Calu3 (cell line): Measurements from ENCODE around the gene KLHL18. TPM values are rescaled to one million over a fixed set of nuclear protein-coding genes. Genes with fewer than 3 reads are reported as not detected.

Experiments
- Bru-seq: library from RNA; stranded (reverse); fragments of 400-500 nt; gene quantifications from one replicate; lab custom pipeline; 2021; lab: Mats Ljungman, UMichigan
- BruChase-seq, 2 experiments: library from RNA; stranded (reverse); fragments of 400-500 nt; gene quantifications; one replicate each; lab custom pipeline; 2021; lab: Mats Ljungman, UMichigan
- BruUV-seq: library from RNA; stranded (reverse); fragments of 400-500 nt; replicated peaks from 2 replicates; lab custom pipeline; 2021; lab: Mats Ljungman, UMichigan
- CTCF ChIA-PET: fragments of 300-600 bp; sonication (Branson Sonifier 250); formaldehyde crosslinking; loops from one replicate; lab custom pipeline; 2022; ENCODE audit warnings: antibody characterized with exemption; lab: Charles Lee
- DNase-seq: peaks from one replicate; pipeline ENCODE4 v3.0.0; 2022
- H3K27ac Mint-ChIP-seq: one replicate; pipeline ENCODE4 v1.8.0; 2022; ENCODE audit warnings: mixed read lengths; ENCODE audit not compliant: unreplicated experiment
- H3K27me3 Mint-ChIP-seq: one replicate; pipeline ENCODE4 v1.8.0; 2022; ENCODE audit warnings: mixed read lengths; ENCODE audit not compliant: unreplicated experiment
- H3K36me3 Mint-ChIP-seq: one replicate; pipeline ENCODE4 v1.8.0; 2022; ENCODE audit warnings: mild to moderate bottlenecking, moderate library complexity, mixed read lengths; ENCODE audit not compliant: insufficient read depth, unreplicated experiment
- H3K4me1 Mint-ChIP-seq: one replicate; pipeline ENCODE4 v1.8.0; 2022; ENCODE audit warnings: mild to moderate bottlenecking, low read depth, mixed read lengths; ENCODE audit not compliant: unreplicated experiment
- H3K4me3 Mint-ChIP-seq: one replicate; pipeline ENCODE4 v1.8.0; 2022; ENCODE audit warnings: mild to moderate bottlenecking, low read depth, moderate library complexity, mixed read lengths; ENCODE audit not compliant: unreplicated experiment
- H3K9me3 Mint-ChIP-seq: one replicate; pipeline ENCODE4 v1.8.0; 2022; ENCODE audit warnings: low read depth, mixed read lengths; ENCODE audit not compliant: unreplicated experiment
- CTCF ChIP-seq: fragments of 200-600 bp; IDR thresholded peaks from one replicate; pipeline ENCODE4 v1.8.0; 2022; ENCODE audit warnings: antibody characterized with exemption; ENCODE audit not compliant: unreplicated experiment
- intact Hi-C: fragments of 100-400 bp; cut with micrococcal nuclease; formaldehyde crosslinking; loops from one replicate; pipeline ENCODE4 v1.10.0; 2022; ENCODE audit not compliant: unreplicated experiment
- long read RNA-seq: library from polyadenylated mRNA; stranded (forward); transcript quantifications from one replicate; pipeline ENCODE4 v2.0.0, GENCODE V29; 2022
- total RNA-seq: library from RNA; stranded (reverse); gene quantifications from 2 replicates; pipeline ENCODE4 v1.2.3, GENCODE V29; 2022

KLHL18 gene
- 24.8 and 33.3 TPM in 2 replicates for total RNA-seq
- percentile 72 among the genes with signal in this experiment for Bru-seq, nascent RNA
- BruChase-seq, experiment 1, labeled RNA remaining after a 6-hour chase, result percentile 69 among the genes with signal in this experiment
- percentile 70 among the genes with signal in this experiment for BruChase-seq, experiment 2, labeled RNA remaining after a 2-hour chase
- long read RNA-seq, full-length matches to known transcripts, result 7 of 16 reads
- long read RNA-seq, partial matches to known transcripts, result 7 of 16 reads
- long read RNA-seq, other reads (novel, unspliced or antisense), result 2 of 16 reads

GRCh38 chr3:47282424-47283192, at the start of gene KLHL18, which contains the start of gene KIF9:
Gene KLHL18, plus strand, starts transcription at chr3:47282944. Its CDS starts 22 bp downstream, at chr3:47282966.
Gene KIF9, minus strand, starts transcription at chr3:47282799. Its CDS starts 5,425 bp downstream, at chr3:47277374.
- Mint-ChIP-seq H3K27ac (peak within 1 kb of the TSS; percentile 100), H3K4me3 (peak within 1 kb of the TSS; percentile 96), H3K4me1 (no peaks in the 10 kb centered on the region), H3K9me3 (no peaks in the 10 kb centered on the region), H3K36me3 (peaks cover 33% of the 10 kb centered on the region), H3K27me3 (no peaks in the 10 kb centered on the region)
- intact Hi-C loops, result no loop called here
- TF ChIP-seq CTCF, result no peak
- DNase-seq, result peak; percentile 92
- BruUV-seq, result no TSS peak
- CTCF ChIA-PET, result interaction anchor here (0.6 to 1.5 kb wide), 3 partner anchors 16 to 306 kb away, joined by 3 to 5 read pairs (median 3); no protein-coding TSS in a partner anchor

- peaks cover 10% of the 10 kb centered on the region for H3K4me1 Mint-ChIP-seq
- no peak for TF ChIP-seq CTCF
- no peaks in the 10 kb centered on the region for H3K9me3 Mint-ChIP-seq
- H3K27ac Mint-ChIP-seq, result no peak overlapping the region
- CTCF ChIA-PET, result no interaction called here
- no peak overlapping the region for H3K4me3 Mint-ChIP-seq
- intact Hi-C loops, result no loop called here
- DNase-seq, result no peak
- H3K27me3 Mint-ChIP-seq, result no peaks in the 10 kb centered on the region
- no peaks in the 10 kb centered on the region for H3K36me3 Mint-ChIP-seq
- no TSS peak for BruUV-seq
Measured at GRCh38 chr3:47238017-47238416, 44.7 kb upstream of the KLHL18 start.

GRCh38 chr3:47239929-47240328, 42.8 kb upstream of the KLHL18 start:
- Mint-ChIP-seq H3K27ac (no peak overlapping the region), H3K4me1 (peaks cover 9% of the 10 kb centered on the region), H3K4me3 (no peak overlapping the region), H3K27me3 (no peaks in the 10 kb centered on the region), H3K9me3 (no peaks in the 10 kb centered on the region), H3K36me3 (no peaks in the 10 kb centered on the region)
- no peak for DNase-seq
- TF ChIP-seq CTCF, result no peak
- no TSS peak for BruUV-seq
- intact Hi-C loops, result no loop called here
- CTCF ChIA-PET, result no interaction called here

- no peaks in the 10 kb centered on the region for H3K36me3 Mint-ChIP-seq
- CTCF ChIA-PET, result no interaction called here
- H3K27ac Mint-ChIP-seq, result no peak overlapping the region
- H3K9me3 Mint-ChIP-seq, result no peaks in the 10 kb centered on the region
- no peaks in the 10 kb centered on the region for H3K4me1 Mint-ChIP-seq
- H3K27me3 Mint-ChIP-seq, result no peaks in the 10 kb centered on the region
- intact Hi-C loops, result no loop called here
- no peak for TF ChIP-seq CTCF
- no TSS peak for BruUV-seq
- no peak overlapping the region for H3K4me3 Mint-ChIP-seq
- no peak for DNase-seq
Measured at GRCh38 chr3:47243419-47244147, 39.2 kb upstream of the KLHL18 start.
